IgD-negative memory B cell (primary cell): ENCODE results near the gene DIS3L2. TPM values are rescaled to one million over a fixed set of nuclear protein-coding genes. Genes with fewer than 3 reads are reported as not detected.
"Not testable (repeated sequence)": the region's sequence is repeated elsewhere in the genome, so short reads cannot be mapped to it uniquely, and the experiment has no call there.

Experiments
- H3K27ac Mint-ChIP-seq, 3 donors: one replicate each; pipeline ENCODE4 v1.8.0; 2020 to 2022; ENCODE audit warnings: mild to moderate bottlenecking in 3 of 3, mixed read lengths in 3 of 3, moderate library complexity in 1 of 3
- H3K27me3 Mint-ChIP-seq: one replicate; pipeline ENCODE4 v1.8.0; 2021; ENCODE audit warnings: mixed read lengths
- H3K36me3 Mint-ChIP-seq: one replicate; pipeline ENCODE4 v1.8.0; 2020; ENCODE audit warnings: mild to moderate bottlenecking, mixed read lengths
- H3K4me1 Mint-ChIP-seq, 3 donors: one replicate each; pipeline ENCODE4 v1.8.0; 2020 to 2022; ENCODE audit warnings: mixed read lengths in 3 of 3, mild to moderate bottlenecking in 1 of 3
- H3K4me3 Mint-ChIP-seq, 4 donors: one replicate each; pipeline ENCODE4 v1.8.0; 2020 to 2022; ENCODE audit warnings: mild to moderate bottlenecking in 4 of 4, mixed read lengths in 4 of 4, moderate library complexity in 3 of 4
- H3K9me3 Mint-ChIP-seq, 3 donors: one replicate each; pipeline ENCODE4 v1.8.0; 2020 to 2021; ENCODE audit warnings: mixed read lengths in 3 of 3, mild to moderate bottlenecking in 1 of 3
- polyA plus RNA-seq: library from polyadenylated mRNA; unstranded; fragments of 300-500 nt; fragmentation: Illumina TruSeq; gene quantifications from one replicate; pipeline ENCODE4 v1.2.3, GENCODE V29; 2021

Gene DIS3L2
- polyA plus RNA-seq, 1 donor from 2014 or later: 21.7 TPM

DNA sequence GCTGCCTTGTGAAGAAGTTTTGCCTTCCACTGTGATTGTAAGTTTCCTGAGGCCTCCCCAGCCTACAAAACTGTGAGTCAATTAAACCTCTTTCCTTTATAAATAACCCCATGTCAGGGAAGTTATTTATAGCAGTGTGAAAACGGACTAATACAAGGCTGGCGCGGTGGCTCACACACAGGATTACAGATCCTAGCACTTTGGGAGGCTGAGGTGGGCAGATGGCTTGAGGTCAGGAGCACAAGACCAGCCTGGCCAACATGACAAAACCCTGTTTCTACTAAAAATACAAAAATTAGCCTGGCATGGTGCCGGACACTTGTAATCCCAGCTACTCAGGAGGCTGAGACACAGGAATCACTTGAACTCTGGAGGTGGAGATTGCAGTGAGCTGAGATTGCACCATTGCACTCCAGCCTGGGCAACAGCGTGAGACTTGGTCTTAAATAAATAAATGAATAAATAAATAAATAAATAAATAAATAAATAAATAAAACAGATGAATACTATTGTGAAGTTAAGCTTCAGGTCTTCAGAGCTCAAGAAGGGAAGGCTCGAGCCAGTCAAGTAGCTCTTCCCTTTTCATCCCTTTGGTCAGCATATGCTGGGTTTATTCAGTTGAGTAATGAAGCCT, 154.3 kb downstream of the DIS3L2 start:
- not testable (repeated sequence) for H3K9me3 Mint-ChIP-seq, H3K27me3 Mint-ChIP-seq, H3K4me3 Mint-ChIP-seq, H3K4me1 Mint-ChIP-seq, H3K27ac Mint-ChIP-seq, H3K36me3 Mint-ChIP-seq

DNA sequence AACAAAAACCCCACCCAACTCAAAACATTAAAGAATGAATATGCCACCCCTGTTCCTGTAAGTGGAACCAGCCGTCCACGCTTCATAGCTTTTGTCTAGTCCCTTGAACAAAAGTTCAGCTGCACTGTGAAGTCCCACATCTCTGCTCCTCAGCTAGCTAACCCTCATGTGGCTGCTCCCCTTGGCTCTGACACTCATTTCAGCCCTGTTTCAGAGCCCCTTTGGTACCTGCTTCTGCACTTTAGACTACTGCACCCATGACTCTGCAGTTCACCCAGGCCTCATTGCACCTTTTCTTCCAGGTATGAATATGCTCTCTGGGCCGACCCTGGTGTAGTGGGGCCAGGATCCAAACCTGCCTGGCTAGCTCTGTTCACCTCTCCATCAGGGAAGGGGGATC, 155.3 kb downstream of the DIS3L2 start:
- peak overlapping the region in 1 of 3 donors; percentile 67 for H3K27ac Mint-ChIP-seq

DNA sequence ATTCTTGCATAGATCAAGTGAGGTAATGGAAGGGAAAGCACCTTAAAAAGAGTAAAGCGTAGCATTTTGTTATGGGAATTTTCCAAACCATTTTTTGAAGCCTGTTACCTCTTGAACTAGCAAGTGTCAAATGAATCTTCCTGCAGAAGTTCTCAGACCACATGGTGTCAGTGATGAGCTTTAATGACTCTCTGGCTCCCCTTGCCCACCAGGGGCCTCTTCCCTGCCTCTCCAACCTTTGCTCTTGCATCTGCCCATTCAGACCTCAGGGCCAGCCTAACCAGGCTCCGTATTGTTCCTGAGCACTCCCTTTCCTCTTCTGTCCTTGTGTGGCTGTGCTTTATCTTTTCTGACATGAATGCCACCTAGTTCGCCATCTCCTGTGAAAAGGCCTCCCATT, 155.9 kb downstream of the DIS3L2 start:
- no peaks in the 10 kb centered on the region for H3K9me3 Mint-ChIP-seq
- no peak overlapping the region for H3K27ac Mint-ChIP-seq
- no peaks in the 10 kb centered on the region for H3K4me1 Mint-ChIP-seq
- no peak overlapping the region for H3K4me3 Mint-ChIP-seq
- no peaks in the 10 kb centered on the region for H3K27me3 Mint-ChIP-seq
- H3K36me3 Mint-ChIP-seq: peaks cover 4% of the 10 kb centered on the region

More for the DNA sequence above, 155.3 kb downstream of the DIS3L2 start:
- Mint-ChIP-seq H3K27me3 (no peaks in the 10 kb centered on the region), H3K4me3 (no peak overlapping the region), H3K4me1 (no peaks in the 10 kb centered on the region), H3K9me3 (peaks cover 0 to 1% (median 0%) of the 10 kb centered on the region in 3 donors), H3K36me3 (peaks cover 3% of the 10 kb centered on the region)

- Mint-ChIP-seq H3K27me3 (no peaks in the 10 kb centered on the region), H3K27ac (no peak overlapping the region), H3K36me3 (peaks cover 4% of the 10 kb centered on the region), H3K4me1 (no peaks in the 10 kb centered on the region), H3K4me3 (no peak overlapping the region), H3K9me3 (no peaks in the 10 kb centered on the region)
Observed at GRCh38 chr2:232120911-232121310, 159.4 kb downstream of the DIS3L2 start.

DNA sequence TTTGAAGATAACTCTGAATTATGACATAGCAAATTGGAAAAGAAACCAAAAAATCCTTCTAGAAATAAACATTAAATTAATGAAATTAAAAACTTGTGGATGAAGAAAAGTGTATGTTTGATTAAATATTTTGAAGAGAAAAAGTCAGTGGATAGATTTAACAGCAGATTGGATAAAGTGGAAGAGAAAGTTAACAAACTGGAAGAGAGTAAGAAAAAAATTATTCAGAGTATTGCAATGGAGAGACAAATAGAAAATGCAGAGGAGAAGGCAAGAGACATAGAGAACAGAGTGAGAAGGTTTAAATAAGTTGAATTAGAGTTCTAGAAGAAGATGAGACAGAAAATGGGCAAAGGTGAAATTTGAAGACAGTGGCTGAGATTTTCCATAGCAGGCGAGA, 162.8 kb downstream of the DIS3L2 start:
- no peak overlapping the region for H3K27ac Mint-ChIP-seq
- H3K36me3 Mint-ChIP-seq: peaks cover 7% of the 10 kb centered on the region
- H3K9me3 Mint-ChIP-seq: no peaks in the 10 kb centered on the region
- peaks cover 0 to 4% (median 2%) of the 10 kb centered on the region in 3 donors for H3K4me1 Mint-ChIP-seq
- H3K4me3 Mint-ChIP-seq: no peak overlapping the region
- H3K27me3 Mint-ChIP-seq: no peaks in the 10 kb centered on the region

GRCh38 chr2:232126301-232127099, 165.0 kb downstream of the DIS3L2 start:
- H3K27ac Mint-ChIP-seq: peak overlapping the region in 1 of 3 donors; percentile 25
- peaks cover 0 to 4% (median 2%) of the 10 kb centered on the region in 3 donors for H3K4me1 Mint-ChIP-seq
- peaks cover 7% of the 10 kb centered on the region for H3K36me3 Mint-ChIP-seq
- H3K4me3 Mint-ChIP-seq: no peak overlapping the region
- no peaks in the 10 kb centered on the region for H3K27me3 Mint-ChIP-seq
- no peaks in the 10 kb centered on the region for H3K9me3 Mint-ChIP-seq

- Mint-ChIP-seq H3K27ac (no peak overlapping the region), H3K9me3 (no peaks in the 10 kb centered on the region), H3K4me1 (peaks cover 0 to 4% (median 2%) of the 10 kb centered on the region in 3 donors), H3K4me3 (no peak overlapping the region), H3K27me3 (no peaks in the 10 kb centered on the region), H3K36me3 (peaks cover 16% of the 10 kb centered on the region)
Observed at GRCh38 chr2:232129483-232129882, 168.0 kb downstream of the DIS3L2 start.

- H3K36me3 Mint-ChIP-seq: peaks cover 17% of the 10 kb centered on the region
- no peak overlapping the region for H3K27ac Mint-ChIP-seq
- no peaks in the 10 kb centered on the region for H3K27me3 Mint-ChIP-seq
- no peaks in the 10 kb centered on the region for H3K9me3 Mint-ChIP-seq
- peaks cover 0 to 1% (median 0%) of the 10 kb centered on the region in 3 donors for H3K4me1 Mint-ChIP-seq
- no peak overlapping the region for H3K4me3 Mint-ChIP-seq
Observed at GRCh38 chr2:232132181-232132580, 170.7 kb downstream of the DIS3L2 start.

- Mint-ChIP-seq H3K9me3 (no peaks in the 10 kb centered on the region), H3K27me3 (no peaks in the 10 kb centered on the region), H3K4me3 (no peak overlapping the region), H3K27ac (no peak overlapping the region), H3K4me1 (peaks cover 0 to 1% (median 0%) of the 10 kb centered on the region in 3 donors), H3K36me3 (peaks cover 17% of the 10 kb centered on the region)
Observed at GRCh38 chr2:232133078-232133477, 171.6 kb downstream of the DIS3L2 start.

- Mint-ChIP-seq H3K27ac (no peak overlapping the region), H3K4me1 (peaks cover 3 to 7% (median 6%) of the 10 kb centered on the region in 3 donors), H3K9me3 (no peaks in the 10 kb centered on the region), H3K36me3 (peaks cover 17% of the 10 kb centered on the region), H3K4me3 (no peak overlapping the region), H3K27me3 (no peaks in the 10 kb centered on the region)
Observed at GRCh38 chr2:232134939-232135338, 173.4 kb downstream of the DIS3L2 start.

- Mint-ChIP-seq H3K27me3 (no peaks in the 10 kb centered on the region), H3K4me3 (no peak overlapping the region), H3K36me3 (peaks cover 5% of the 10 kb centered on the region), H3K9me3 (no peaks in the 10 kb centered on the region), H3K27ac (peak overlapping the region in 1 of 3 donors; percentile 48), H3K4me1 (peaks cover 3 to 7% (median 6%) of the 10 kb centered on the region in 3 donors)
Observed at GRCh38 chr2:232137356-232138147, 176.0 kb downstream of the DIS3L2 start.

GRCh38 chr2:232138441-232138840, 176.9 kb downstream of the DIS3L2 start:
- Mint-ChIP-seq H3K27ac (no peak overlapping the region), H3K9me3 (no peaks in the 10 kb centered on the region), H3K4me3 (no peak overlapping the region), H3K27me3 (no peaks in the 10 kb centered on the region), H3K36me3 (peaks cover 4% of the 10 kb centered on the region), H3K4me1 (peaks cover 3 to 7% (median 6%) of the 10 kb centered on the region in 3 donors)

DNA sequence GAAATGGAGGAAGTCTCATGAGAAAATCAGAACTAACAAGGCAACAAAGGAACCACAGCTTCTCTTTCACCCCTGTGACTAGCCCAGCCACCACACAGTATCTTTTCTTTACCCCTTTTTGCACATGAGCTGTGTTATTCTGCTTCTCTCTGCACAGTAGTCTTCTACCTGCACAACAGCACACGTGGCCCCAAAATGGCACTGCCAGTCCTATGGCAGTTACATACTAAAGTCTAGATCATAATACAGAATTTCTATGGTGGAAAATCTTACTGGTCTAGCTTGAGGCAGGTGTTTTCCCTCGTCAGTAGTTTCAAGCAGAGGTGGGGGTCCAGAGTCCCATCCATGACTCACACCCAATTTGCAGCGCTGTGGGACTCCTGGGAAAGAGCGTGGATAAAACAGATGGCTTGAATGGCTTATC, 177.7 kb downstream of the DIS3L2 start:
- Mint-ChIP-seq H3K9me3 (no peaks in the 10 kb centered on the region), H3K27ac (peak overlapping the region in 2 of 3 donors; percentile 17 to 48), H3K4me3 (no peak overlapping the region), H3K27me3 (no peaks in the 10 kb centered on the region), H3K36me3 (peaks cover 4% of the 10 kb centered on the region), H3K4me1 (peaks cover 3 to 7% (median 6%) of the 10 kb centered on the region in 3 donors)

GRCh38 chr2:232139786-232140562, 178.5 kb downstream of the DIS3L2 start:
- Mint-ChIP-seq H3K9me3 (no peaks in the 10 kb centered on the region), H3K4me1 (peaks cover 1 to 7% (median 6%) of the 10 kb centered on the region in 3 donors), H3K27ac (peak overlapping the region in 2 of 3 donors; percentile 17 to 48), H3K4me3 (no peak overlapping the region), H3K27me3 (no peaks in the 10 kb centered on the region), H3K36me3 (peaks cover 6% of the 10 kb centered on the region)
